HepG2 (cell line): ENCODE data around the gene GPSM1. TPM values are rescaled to one million over a fixed set of nuclear protein-coding genes. Genes with fewer than 3 reads are reported as not detected.

Experiments used
- ATAC-seq: fragments of 200-7000 bp; cut with Tn5 transposase; 3 replicates; pipeline ENCODE4 v1.9.1; 2020; ENCODE audit warnings: mild to moderate bottlenecking, moderate library complexity
- BruUV-seq: library from RNA; stranded (reverse); fragments of 400-500 nt; replicated peaks from 2 replicates; lab custom pipeline; 2021; lab: Mats Ljungman, UMichigan
- CTCF ChIA-PET: fragments of 300-600 bp; formaldehyde crosslinking; extraction: SDS; loops from one replicate; lab custom pipeline; 2021; ENCODE audit warnings: low total read pairs, inconsistent platforms, low intra/inter-chr PET ratio; lab: Yijun Ruan, JAX
- POLR2A ChIA-PET: fragments of 350-600 bp; sonication (Branson Sonifier 250); formaldehyde crosslinking; loops from one replicate; lab custom pipeline; 2020; ENCODE audit warnings: antibody characterized with exemption, inconsistent platforms; lab: Yijun Ruan, JAX
- DNase-seq: peaks from one replicate; pipeline ENCODE4 v3.0.0-alpha.2; 2015; ENCODE audit warnings: low spot score
- FAIRE-seq: peaks from 3 replicates; lab custom pipeline; 2011; peaks lifted over from hg19 to GRCh38; lab: Jason Lieb, UNC
- H2AFZ ChIP-seq: one replicate; pipeline ENCODE4 v1.6.1; 2011; ENCODE audit warnings: low read length, inconsistent platforms
- H3K27ac ChIP-seq: fragments of 300-600 bp; 3 replicates; pipeline ENCODE4 v1.8.0; 2011; ENCODE audit warnings: mixed run types, mild to moderate bottlenecking, mixed read lengths, low read length, inconsistent platforms; ENCODE audit not compliant: insufficient read depth; ENCODE audit errors: extremely low read length
- H3K27me3 ChIP-seq, 2 experiments: fragments of 200-600 bp in 1 of 2; 2 replicates in 1 of 2; 3 replicates in 1 of 2; pipeline versions ENCODE4 v1.6.0 to v1.8.0; 2011; ENCODE audit warnings: low read length in 2 of 2, mild to moderate bottlenecking in 2 of 2, moderate library complexity in 2 of 2, inconsistent platforms in 1 of 2; ENCODE audit not compliant: insufficient read depth in 2 of 2, control insufficient read depth in 1 of 2
- H3K36me3 ChIP-seq, 2 experiments: fragments of 200-600 bp in 1 of 2; replicated peaks in 1 of 2; 2 replicates in 1 of 2; 3 replicates in 1 of 2; pipeline versions ENCODE4 v1.5.1 to v1.8.0; 2011; ENCODE audit warnings: low read length in 2 of 2, inconsistent platforms in 1 of 2; ENCODE audit not compliant: insufficient read depth in 2 of 2, control insufficient read depth in 1 of 2
- H3K4me1 ChIP-seq: 2 replicates; pipeline ENCODE4 v1.5.1; 2012; ENCODE audit warnings: low read length, inconsistent platforms; ENCODE audit not compliant: insufficient read depth
- H3K4me2 ChIP-seq: 2 replicates; pipeline ENCODE4 v1.6.0; 2011; ENCODE audit warnings: low read depth, low read length, inconsistent platforms
- H3K4me3 ChIP-seq, 3 experiments: fragments of 200-600 bp in 1 of 3; sonication (generic), shearing (Covaris generic) in 1 of 3; replicated peaks in 1 of 3; 2 replicates each; pipeline ENCODE4 v1.5.1; 2011 to 2016; ENCODE audit warnings: low read length in 3 of 3, inconsistent platforms in 2 of 3, low read depth in 2 of 3, mild to moderate bottlenecking in 2 of 3, control low read depth in 1 of 3, mixed read lengths in 1 of 3; ENCODE audit not compliant: insufficient read depth in 1 of 3
- H3K79me2 ChIP-seq: one replicate; pipeline ENCODE4 v1.6.1; 2011; ENCODE audit warnings: low read length, inconsistent platforms; ENCODE audit not compliant: insufficient read depth
- H3K9ac ChIP-seq: 2 replicates; pipeline ENCODE4 v1.6.0; 2011; ENCODE audit warnings: mild to moderate bottlenecking, low read depth, low read length, inconsistent platforms; ENCODE audit not compliant: insufficient read depth
- H3K9me3 ChIP-seq: 2 replicates; pipeline ENCODE4 v1.5.1; 2012; ENCODE audit warnings: mild to moderate bottlenecking, low read length
- H4K20me1 ChIP-seq: 2 replicates; pipeline ENCODE4 v1.6.0; 2011; ENCODE audit warnings: inconsistent platforms, mild to moderate bottlenecking, low read length, moderate library complexity; ENCODE audit not compliant: insufficient read depth
- CBX1 ChIP-seq: IDR thresholded peaks from one replicate; pipeline ENCODE4 v1.6.1; 2016; ENCODE audit warnings: antibody characterized with exemption, low read depth
- FUBP1 ChIP-seq: sonication (generic); formaldehyde crosslinking; IDR thresholded peaks from 2 replicates; pipeline ENCODE4 v1.5.1; 2020; ENCODE audit warnings: missing genetic modification reagents, mild to moderate bottlenecking, borderline replicate concordance
- GFI1 ChIP-seq: sonication (generic); formaldehyde crosslinking; IDR thresholded peaks from 2 replicates; pipeline ENCODE4 v1.5.0; 2020; ENCODE audit warnings: missing genetic modification reagents, mild to moderate bottlenecking, borderline replicate concordance
- RBAK ChIP-seq: sonication (generic); formaldehyde crosslinking; IDR thresholded peaks from 2 replicates; pipeline ENCODE4 v1.5.1; 2020; ENCODE audit warnings: mild to moderate bottlenecking, missing genetic modification reagents
- SPEN ChIP-seq: sonication (generic); formaldehyde crosslinking; IDR thresholded peaks from 2 replicates; pipeline ENCODE4 v1.5.1; 2020; ENCODE audit warnings: low read depth, mild to moderate bottlenecking, missing genetic modification reagents
- UBTF ChIP-seq: sonication (generic); formaldehyde crosslinking; IDR thresholded peaks from 2 replicates; pipeline ENCODE4 v1.4.0; 2020; ENCODE audit warnings: mild to moderate bottlenecking, missing genetic modification reagents
- ZNF276 ChIP-seq: sonication (generic); formaldehyde crosslinking; IDR thresholded peaks from 2 replicates; pipeline ENCODE4 v1.4.0; 2020; ENCODE audit warnings: mild to moderate bottlenecking, low read depth, missing genetic modification reagents
- ZNF513 ChIP-seq: sonication (generic); formaldehyde crosslinking; conservative IDR thresholded peaks from 2 replicates; pipeline ENCODE4 v1.5.0; 2020; ENCODE audit warnings: missing genetic modification reagents
- ZNF543 ChIP-seq: sonication (generic); formaldehyde crosslinking; IDR thresholded peaks from 2 replicates; pipeline ENCODE4 v1.4.0; 2020; ENCODE audit warnings: mild to moderate bottlenecking, missing genetic modification reagents
- ZNF572 ChIP-seq: sonication (generic); formaldehyde crosslinking; IDR thresholded peaks from 2 replicates; pipeline ENCODE4 v1.5.1; 2020; ENCODE audit warnings: mild to moderate bottlenecking, missing genetic modification reagents
- ZNF770 ChIP-seq: sonication (generic); formaldehyde crosslinking; IDR thresholded peaks from 2 replicates; pipeline ENCODE4 v1.5.0; 2020; ENCODE audit warnings: mild to moderate bottlenecking, missing genetic modification reagents
- WGBS: methylation state at CpG from one replicate; pipeline ENCODE4 v1.1.6; 2017; ENCODE audit warnings: low lambda C conversion rate; 5-methylcytosine and 5-hydroxymethylcytosine counted together
- in situ Hi-C: cut with HindIII; loops from 2 replicates; pipeline ENCODE4 v1.10.0; 2017; ENCODE audit warnings: low pct_unique_long_range_greater_than_20kb; ENCODE audit not compliant: extremely low pct_ligation_motif_present
- intact Hi-C: fragments of 100-400 bp; cut with micrococcal nuclease; formaldehyde crosslinking; loops from one replicate; pipeline ENCODE4 v1.10.0; 2022; ENCODE audit not compliant: unreplicated experiment
- polyA plus RNA-seq, 8 experiments: library from polyadenylated mRNA; depleted of rRNA in 3 of 8; stranded (reverse) in 7 of 8; unstranded in 1 of 8; fragments of >200 nt; fragmentation: Illumina TruSeq in 4 of 8; extraction: Trizol in 4 of 8; gene quantifications; 2 replicates each; pipeline versions ENCODE4 v1.2.1 to v1.2.3, GENCODE V29; 2011 to 2016; ENCODE audit warnings: low read depth in 4 of 8, missing spikeins in 1 of 8, mixed read lengths in 1 of 8; ENCODE audit not compliant: insufficient read depth in 1 of 8
- total RNA-seq, 5 experiments: library from RNA; depleted of rRNA; stranded (reverse); fragments of >200 nt; fragmentation: Illumina TruSeq; extraction: Trizol; gene quantifications; 2 replicates each; pipeline ENCODE4 v1.2.3, GENCODE V29; 2016; ENCODE audit warnings: low read depth in 1 of 5

GPSM1 gene
- total and polyA plus RNA-seq, 2 of the 13 experiments (the other 11 are each of a cell fraction or from before 2014, with no cell fraction given) = 1.0 to 2.4 TPM

GRCh38 chr9:136346157-136346481, 18.8 kb downstream of the GPSM1 start:
- intact Hi-C loops = no loop called here
- no peak overlapping the region for H2AFZ ChIP-seq
- TF ChIP-seq RBAK = peak; percentile 38; the same call in 1 of the 2 replicates
- TF ChIP-seq UBTF = peak; percentile 6; the same call in 1 of the 2 replicates
- no peak for TF ChIP-seq ZNF276 (CRISPR knock-in tag)
- TF ChIP-seq ZNF572 (CRISPR knock-in tag) = no peak
- no peak for TF ChIP-seq ZNF513
- 0 out of 2 replicates have a peak, but pooled peaks have one; percentile 27 for TF ChIP-seq ZNF543 (CRISPR knock-in tag)
- 0 out of 2 replicates have a peak, but pooled peaks have one; percentile 11 for TF ChIP-seq SPEN (CRISPR knock-in tag)
- TF ChIP-seq GFI1 (CRISPR knock-in tag) = 0 out of 2 replicates have a peak, but pooled peaks have one; percentile 28
- no peak for TF ChIP-seq FUBP1
- TF ChIP-seq CBX1 = peak; percentile 4
- TF ChIP-seq ZNF770 = 0 out of 2 replicates have a peak, but pooled peaks have one; percentile 42

More at GRCh38 chr9:136346157-136346481, 18.8 kb downstream of the GPSM1 start:
- H3K4me2 ChIP-seq = peak overlapping the region; percentile 95
- no peaks in the 10 kb centered on the region for H3K9me3 ChIP-seq
- FAIRE-seq (no peak), ATAC-seq (peak; percentile 5), DNase-seq (no peak)
- no peaks in the 10 kb centered on the region for H3K79me2 ChIP-seq
- CTCF ChIA-PET = interaction anchor here (1.8 to 2.0 kb wide), 2 partner anchors 17 to 54 kb away, joined by 6 to 13 read pairs; partner anchors contain the start of genes DNLZ and SNAPC4
- 19% methylated on average over 3 of the region's 10 CpGs for WGBS
- H3K27me3 ChIP-seq = peaks cover 0 to 9% of the 10 kb centered on the region in 2 experiments; a peak in 2 of 5 replicates
- no peaks in the 10 kb centered on the region for H3K36me3 ChIP-seq
- in situ Hi-C loops = loop anchor here (25.0 kb wide), 1 partner anchor 291 kb away; no protein-coding TSS in a partner anchor
- no TSS peak for BruUV-seq
- peak overlapping the region; percentile 57; the same call in 1 of the 2 replicates for H3K9ac ChIP-seq
- H3K4me1 ChIP-seq = peaks cover 45% of the 10 kb centered on the region
- no peaks in the 10 kb centered on the region for H4K20me1 ChIP-seq
- POLR2A ChIA-PET = interaction anchor here (0.8 to 2.9 kb wide), 9 partner anchors 9 to 96 kb away, joined by 3 to 73 read pairs (median 6); partner anchors contain the start of genes CARD9 and DNLZ
- H3K4me3 ChIP-seq = peak overlapping the region; percentile 47 to 78 (median 47)
- no peak overlapping the region for H3K27ac ChIP-seq
